GM15510 (cell line): ENCODE results near the gene TMEM87A.

Source experiments
- POLR2A ChIP-seq: IDR thresholded peaks from 3 replicates; pipeline ENCODE4 v1.6.1; 2011; ENCODE audit warnings: borderline replicate concordance; ENCODE audit not compliant: insufficient read length; ENCODE audit errors: extremely low read depth

The TMEM87A gene

GRCh38 chr15:42163947-42164550 is 109.2 kb downstream of the TMEM87A start:
- no peak for TF ChIP-seq POLR2A

- TF ChIP-seq POLR2A: no peak
These were observed 109.9 kb downstream of the TMEM87A start for GRCh38 chr15:42163291-42163690.
